ENCODE data around the gene HOXA6. TPM values are rescaled to one million over a fixed set of nuclear protein-coding genes. Genes with fewer than 3 reads are reported as not detected.

HOXA6 gene
- total RNA-seq, 2 experiments from 2014 or later: not detected

- H3K36me3 Mint-ChIP-seq (ENCODE audit: low read depth): peaks cover 3% of the 10 kb centered on the region
- ChIA-PET POLR2A (no interaction called here), CTCF (interaction anchor here (1.2 to 1.4 kb wide), 2 partner anchors 13 to 20 kb away, joined by 3 to 5 read pairs; partner anchors contain the start of gene HOXA5)
- peak within 1 kb of the TSS; percentile 60 for H3K4me3 Mint-ChIP-seq
- no peak within 1 kb of the TSS for H3K27ac Mint-ChIP-seq
- H3K27me3 Mint-ChIP-seq: peaks cover 29% of the 10 kb centered on the region
- no peaks in the 10 kb centered on the region for H3K9me3 Mint-ChIP-seq
- TF ChIP-seq CTCF (IDR thresholded peaks at IDR 0.05): no peak
- DNase-seq (peak; percentile 69), ATAC-seq (peak; percentile 89)
- H3K4me1 Mint-ChIP-seq (ENCODE audit: low read depth): peaks cover 14% of the 10 kb centered on the region
- intact Hi-C loops (cut with micrococcal nuclease): no loop called here
Observed at GRCh38 chr7:27130540-27131389, 16.8 kb downstream of the HOXA6 start, which contains the start of gene HOXA4. TSS of gene HOXA4 (minus strand) at chr7:27130757. CDS start at chr7:27130733, 24 bp downstream.

GRCh38 chr7:27129729-27130539, 17.6 kb downstream of the HOXA6 start:
- ATAC-seq: peak; percentile 15
- DNase-seq: no peak
- peaks cover 3% of the 10 kb centered on the region for H3K36me3 Mint-ChIP-seq (ENCODE audit: low read depth)
- ChIA-PET CTCF (interaction anchor here (1.4 kb wide), 1 partner anchor 14 kb away, joined by 5 read pairs; the partner anchor contains the start of gene HOXA5), POLR2A (no interaction called here)
- peaks cover 29% of the 10 kb centered on the region for H3K27me3 Mint-ChIP-seq
- H3K4me1 Mint-ChIP-seq (ENCODE audit: low read depth): peaks cover 12% of the 10 kb centered on the region
- no peak for TF ChIP-seq CTCF (IDR thresholded peaks at IDR 0.05)
- intact Hi-C loops (cut with micrococcal nuclease): no loop called here
- no peak overlapping the region for H3K27ac Mint-ChIP-seq
- no peak overlapping the region for H3K4me3 Mint-ChIP-seq
- H3K9me3 Mint-ChIP-seq: no peaks in the 10 kb centered on the region

- ATAC-seq (no peak), DNase-seq (no peak)
- intact Hi-C loops (cut with micrococcal nuclease): no loop called here
- Mint-ChIP-seq H3K4me3 (no peak overlapping the region), H3K27ac (no peak overlapping the region), H3K36me3 (ENCODE audit: low read depth) (peaks cover 3% of the 10 kb centered on the region), H3K4me1 (ENCODE audit: low read depth) (peaks cover 3% of the 10 kb centered on the region), H3K27me3 (peaks cover 26% of the 10 kb centered on the region), H3K9me3 (no peaks in the 10 kb centered on the region)
- ChIA-PET CTCF (interaction anchor here (1.1 to 1.9 kb wide), 3 partner anchors 21 to 50 kb away, joined by 3 to 5 read pairs (median 3); no protein-coding TSS in a partner anchor), POLR2A (no interaction called here)
- no peak for TF ChIP-seq CTCF (IDR thresholded peaks at IDR 0.05)
Observed at GRCh38 chr7:27128776-27129728, 18.5 kb downstream of the HOXA6 start.

- Mint-ChIP-seq H3K27me3 (peaks cover 23% of the 10 kb centered on the region), H3K36me3 (ENCODE audit: low read depth) (peaks cover 3% of the 10 kb centered on the region), H3K27ac (no peak overlapping the region), H3K9me3 (no peaks in the 10 kb centered on the region), H3K4me1 (ENCODE audit: low read depth) (no peaks in the 10 kb centered on the region), H3K4me3 (no peak overlapping the region)
- no peak for TF ChIP-seq CTCF (IDR thresholded peaks at IDR 0.05)
- POLR2A ChIA-PET: no interaction called here
- DNase-seq (no peak), ATAC-seq (no peak)
- CTCF ChIA-PET: interaction anchor here (1.1 to 1.9 kb wide), 3 partner anchors 22 to 51 kb away, joined by 3 to 5 read pairs (median 3); no protein-coding TSS in a partner anchor
- intact Hi-C loops (cut with micrococcal nuclease): no loop called here
Observed at GRCh38 chr7:27128034-27128433, 19.5 kb downstream of the HOXA6 start.
